Heart left ventricle (tissue), 16 donors: Measurements from ENCODE around the gene CREG1. TPM values are rescaled to one million over a fixed set of nuclear protein-coding genes. Genes with fewer than 3 reads are reported as not detected.

Experiments used
- ATAC-seq, 4 donors: fragments of 200-7000 bp; cut with Tn5 transposase; one replicate each; pipeline ENCODE4 v1.9.1; 2020 to 2022; ENCODE audit warnings: moderate library complexity in 4 of 4, mild to moderate bottlenecking in 3 of 4, moderate number of reproducible peaks in 1 of 4
- DNase-seq, 5 donors: peaks; one replicate each; pipeline ENCODE4 v3.0.0-alpha.2; 2020
- H3K27ac ChIP-seq, 12 donors: fragments of 200-600 bp; sonication (generic) in 4 of 12; one replicate each; pipeline versions ENCODE4 v1.5.0 to v1.8.0; 2016 to 2022; ENCODE audit warnings: mild to moderate bottlenecking in 2 of 12
- H3K27me3 ChIP-seq, 9 donors: fragments of 200-600 bp; sonication (generic) in 2 of 9; one replicate each; pipeline versions ENCODE4 v1.5.1 to v1.8.0; 2016 to 2022; ENCODE audit warnings: mild to moderate bottlenecking in 3 of 9
- H3K36me3 ChIP-seq, 9 donors: fragments of 200-600 bp; sonication (generic) in 2 of 9; one replicate each; pipeline versions ENCODE4 v1.5.0 to v1.8.0; 2018 to 2022; ENCODE audit warnings: mild to moderate bottlenecking in 2 of 9
- H3K4me1 ChIP-seq, 12 donors: fragments of 200-600 bp; sonication (generic) in 4 of 12; one replicate each; pipeline versions ENCODE4 v1.5.0 to v1.8.0; 2016 to 2022; ENCODE audit warnings: mild to moderate bottlenecking in 3 of 12
- H3K4me3 ChIP-seq, 12 donors: fragments of 200-600 bp; sonication (generic) in 4 of 12; one replicate each; pipeline versions ENCODE4 v1.5.0 to v1.8.0; 2017 to 2022; ENCODE audit warnings: mild to moderate bottlenecking in 9 of 12, moderate library complexity in 4 of 12
- H3K9me3 ChIP-seq, 12 donors: fragments of 200-600 bp; sonication (generic) in 4 of 12; one replicate each; pipeline versions ENCODE4 v1.5.0 to v1.8.0; 2016 to 2022; ENCODE audit warnings: mild to moderate bottlenecking in 1 of 12
- CTCF ChIP-seq, 12 donors: fragments of 200-600 bp; sonication (generic) in 4 of 12; IDR thresholded peaks; one replicate each; pipeline versions ENCODE4 v1.5.0 to v1.8.0; 2018 to 2022; ENCODE audit warnings: antibody characterized with exemption in 12 of 12, mild to moderate bottlenecking in 5 of 12
- POLR2A ChIP-seq, 2 donors: fragments of 450-650 bp; IDR thresholded peaks; one replicate each; pipeline ENCODE4 v1.6.1; 2017; ENCODE audit warnings: antibody characterized with exemption in 2 of 2, mild to moderate bottlenecking in 2 of 2, moderate library complexity in 2 of 2
- WGBS, 4 donors: extraction: QIAGEN DNeasy Blood & Tissue Kit in 2 of 4; methylation state at CpG; one replicate each; pipeline versions ENCODE4 v1.1.5 to v1.1.7; 2013 to 2018; 5-methylcytosine and 5-hydroxymethylcytosine counted together
- intact Hi-C, 10 donors: fragments of 100-400 bp; cut with DNase I; formaldehyde crosslinking; loops; one replicate each; pipeline versions ENCODE4 v1.11.1 to v1.14.2; 2022
- polyA plus RNA-seq, 2 donors: library from polyadenylated mRNA; stranded (reverse); fragments of 200-250 nt; gene quantifications; one replicate each; pipeline ENCODE4 v1.2.3, GENCODE V29; 2013
- total RNA-seq, 9 donors: library from RNA; depleted of rRNA in 2 of 9; stranded (reverse); fragments of >200 nt in 2 of 9; fragmentation: NEBNext Ultra II Directional in 3 of 9; extraction: Animal tissue kit (Norgen Biotek cat#: 25700) in 3 of 9; gene quantifications; one replicate each; pipeline versions ENCODE4 v1.1.0 to v1.2.4, GENCODE V29; 2016 to 2023
- donor health status: ischemic (EF 13 %, LVEDD 7.1; RV severe dilation, severe dysfunction).
- donor health status: healthy with polysubstance abuse.
- donor health status: DM: no; HTN: yes; CAD: no.
- donor health status: DM: no; HTN: no; CAD: no.
- donor health status: ischemic (EF 25% LVEDD 6.9; RV normal size, moderate dysfunction).
- donor health status: ischemic (EF 25% LVEDD 5.7; RV mildly dilated, moderate dysfunction).
- donor health status: healthy.
- donor health status: DM: yes; HTN: yes; CAD: no.
- donor health status: ischemic (EF 35%, LVEDD 5.7; RV mildly dilated, moderate dysfunction).
- donor health status: nonischemic (EF 11% LVEDD 7.7; RV severe dilation, severe dysfunction).
- donor health status: DM: yes; HTN: yes; CAD: no.
- donor health status: PGD.
- donor health status: ischemic (EF 29% LVEDD 5.4; RV normal size, mild dysfunction).
- donor health status: nonischemic (EF 23%, LVEDD 6.1; RV moderate dilation, normal function).

The CREG1 gene
- total and polyA plus RNA-seq, 11 donors = 31.3 to 176 (median 85.5) TPM

- Histone ChIP-seq H3K27me3 (no peaks in the 10 kb centered on the region), H3K9me3 (no peaks in the 10 kb centered on the region), H3K27ac (peak overlapping the region in 1 of 12 donors; percentile 93), H3K4me3 (peak overlapping the region in 3 of 12 donors; percentile 85 to 99 (median 91)), H3K4me1 (peaks cover 0 to 70% (median 19%) of the 10 kb centered on the region in 12 donors), H3K36me3 (peaks cover 0 to 15% (median 11%) of the 10 kb centered on the region in 9 donors)
- intact Hi-C loops = loop anchor here in 1 of 10 donors (5.0 kb wide), 1 partner anchor 136 kb away; no protein-coding TSS in a partner anchor
- 96 to 100% (median 97%) methylated on average over 1 of the region's 1 CpG for WGBS, 4 donors
- DNase-seq (no peak), ATAC-seq (no peak)
- no peak for TF ChIP-seq POLR2A (IDR thresholded peaks at IDR 0.05)
- TF ChIP-seq CTCF (IDR thresholded peaks at IDR 0.05) = no peak
Measured at GRCh38 chr1:167551362-167551761, 2.2 kb downstream of the CREG1 start.

DNA sequence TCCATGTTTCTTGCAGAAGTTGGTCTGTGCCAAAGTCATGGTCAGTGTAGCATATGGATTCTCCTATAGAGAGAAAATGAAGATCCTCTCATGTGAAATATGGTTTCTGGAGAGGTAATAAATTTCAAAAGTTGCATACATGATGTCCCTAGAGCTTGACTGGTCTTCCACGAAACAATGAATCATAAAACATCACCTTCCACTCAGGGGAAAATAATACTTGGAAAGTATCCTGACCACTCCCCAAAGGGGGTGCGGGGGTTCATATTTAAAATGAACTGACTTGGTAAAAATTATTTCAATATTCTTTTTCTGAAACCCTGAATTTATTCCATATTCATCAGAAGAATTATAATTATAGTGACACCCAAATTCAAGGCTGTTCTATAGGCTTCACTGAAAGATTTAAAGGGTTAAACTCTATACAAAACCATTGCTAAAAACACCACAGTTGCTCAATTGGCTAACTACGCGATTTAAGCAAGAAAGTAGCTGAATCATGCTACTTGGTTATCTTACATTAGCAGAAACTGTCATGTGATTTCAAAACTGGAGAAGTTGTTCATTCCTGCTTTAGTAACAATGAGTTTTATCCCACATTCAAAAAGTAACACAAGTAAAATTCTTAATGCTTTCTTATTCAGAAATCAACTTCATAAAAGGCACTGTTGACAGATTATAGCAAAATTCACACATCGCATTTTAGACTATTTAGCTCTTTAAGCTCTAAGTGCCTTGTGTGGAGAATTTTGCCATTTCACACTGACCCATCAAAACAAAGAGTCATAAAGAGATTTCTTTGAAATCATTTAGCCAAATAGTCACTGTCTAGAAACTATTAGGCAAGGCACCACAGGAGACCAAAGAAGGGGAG lies 5.3 kb downstream of the CREG1 start:
- intact Hi-C loops = loop anchor here in 1 of 10 donors (10.0 kb wide), 1 partner anchor 143 kb away; no protein-coding TSS in a partner anchor
- 64 to 80% (median 74%) methylated on average over 5 of the region's 5 CpGs for WGBS, 4 donors
- H3K9me3 ChIP-seq = no peaks in the 10 kb centered on the region
- H3K36me3 ChIP-seq = peaks cover 0 to 46% (median 41%) of the 10 kb centered on the region in 9 donors
- peaks cover 0 to 79% (median 10%) of the 10 kb centered on the region in 12 donors for H3K4me1 ChIP-seq
- no peak for DNase-seq
- H3K27me3 ChIP-seq = no peaks in the 10 kb centered on the region
- H3K27ac ChIP-seq = peak overlapping the region in 7 of 12 donors; percentile 24 to 93 (median 45)
- H3K4me3 ChIP-seq = peak overlapping the region in 1 of 12 donors; percentile 91
- ATAC-seq = no peak
- no peak for TF ChIP-seq CTCF (IDR thresholded peaks at IDR 0.05)
- no peak for TF ChIP-seq POLR2A (IDR thresholded peaks at IDR 0.05)

DNA sequence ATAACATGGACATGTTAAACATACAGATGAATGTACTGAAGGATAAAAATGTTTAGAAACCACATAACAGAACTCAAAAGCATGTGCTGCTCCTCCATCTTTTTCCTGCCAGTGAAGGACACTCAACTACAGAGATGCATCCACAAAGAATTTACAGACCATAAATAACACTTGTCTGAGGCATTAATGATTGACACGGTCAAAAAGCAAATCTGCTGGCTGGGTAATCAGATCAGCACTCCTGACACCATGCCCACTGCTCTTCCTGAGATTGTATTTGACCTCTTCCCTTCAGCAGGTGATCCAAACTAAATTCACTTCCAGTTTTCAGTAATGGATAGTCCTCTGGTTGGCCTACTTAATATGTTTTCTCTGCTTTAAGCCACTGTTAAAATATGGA lies 6.6 kb downstream of the CREG1 start:
- Histone ChIP-seq H3K36me3 (peaks cover 0 to 59% (median 44%) of the 10 kb centered on the region in 9 donors), H3K27me3 (no peaks in the 10 kb centered on the region), H3K4me3 (no peak overlapping the region), H3K9me3 (no peaks in the 10 kb centered on the region), H3K27ac (peak overlapping the region in 1 of 12 donors; percentile 27), H3K4me1 (peaks cover 0 to 82% (median under 1%) of the 10 kb centered on the region in 12 donors)
- 80 to 95% (median 82%) methylated on average over 1 of the region's 1 CpG for WGBS, 4 donors
- DNase-seq (no peak), ATAC-seq (no peak)
- intact Hi-C loops = loop anchor here in 1 of 10 donors (10.0 kb wide), 1 partner anchor 142 kb away; no protein-coding TSS in a partner anchor
- no peak for TF ChIP-seq CTCF (IDR thresholded peaks at IDR 0.05)
- TF ChIP-seq POLR2A (IDR thresholded peaks at IDR 0.05) = no peak

DNA sequence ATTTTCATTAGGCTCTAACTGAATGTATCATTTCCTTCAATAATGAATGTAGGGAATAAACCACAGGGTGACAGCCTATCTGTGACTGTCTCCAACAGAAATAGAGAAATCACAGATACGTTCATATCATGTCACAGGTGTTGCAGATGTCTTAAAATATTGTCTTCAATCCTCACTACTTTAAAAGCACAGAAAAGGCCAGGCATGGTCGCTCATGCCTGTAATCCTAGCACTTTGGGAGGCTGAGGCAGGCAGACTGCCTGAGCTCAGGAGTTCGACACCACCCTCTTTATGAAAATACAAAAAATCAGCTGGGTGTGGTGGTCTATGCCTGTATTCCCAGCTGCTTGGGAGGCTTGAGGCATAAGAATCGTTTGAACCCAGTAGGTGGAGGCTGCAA lies 8.2 kb downstream of the CREG1 start:
- Histone ChIP-seq H3K27me3 (no peaks in the 10 kb centered on the region), H3K36me3 (peaks cover 0 to 69% (median 53%) of the 10 kb centered on the region in 9 donors), H3K9me3 (no peaks in the 10 kb centered on the region), H3K4me1 (peaks cover 0 to 84% (median 0%) of the 10 kb centered on the region in 12 donors), H3K27ac (no peak overlapping the region), H3K4me3 (no peak overlapping the region)
- TF ChIP-seq POLR2A (IDR thresholded peaks at IDR 0.05) (no peak), CTCF (IDR thresholded peaks at IDR 0.05) (no peak)
- ATAC-seq (no peak), DNase-seq (no peak)
- intact Hi-C loops = loop anchor here in 1 of 10 donors (10.0 kb wide), 1 partner anchor 141 kb away; no protein-coding TSS in a partner anchor
- WGBS, 4 donors = 80 to 93% (median 87%) methylated on average over 4 of the region's 4 CpGs
